ENCODE results near the gene SCN8A.

The SCN8A gene

GRCh38 chr12:51686727-51687126 is 95.7 kb downstream of the SCN8A start:
- Mint-ChIP-seq H3K4me1 (peaks cover 8% of the 10 kb centered on the region), H3K27me3 (ENCODE audit: low read depth) (peaks cover 7% of the 10 kb centered on the region)
- TF ChIP-seq, protein P1, sequence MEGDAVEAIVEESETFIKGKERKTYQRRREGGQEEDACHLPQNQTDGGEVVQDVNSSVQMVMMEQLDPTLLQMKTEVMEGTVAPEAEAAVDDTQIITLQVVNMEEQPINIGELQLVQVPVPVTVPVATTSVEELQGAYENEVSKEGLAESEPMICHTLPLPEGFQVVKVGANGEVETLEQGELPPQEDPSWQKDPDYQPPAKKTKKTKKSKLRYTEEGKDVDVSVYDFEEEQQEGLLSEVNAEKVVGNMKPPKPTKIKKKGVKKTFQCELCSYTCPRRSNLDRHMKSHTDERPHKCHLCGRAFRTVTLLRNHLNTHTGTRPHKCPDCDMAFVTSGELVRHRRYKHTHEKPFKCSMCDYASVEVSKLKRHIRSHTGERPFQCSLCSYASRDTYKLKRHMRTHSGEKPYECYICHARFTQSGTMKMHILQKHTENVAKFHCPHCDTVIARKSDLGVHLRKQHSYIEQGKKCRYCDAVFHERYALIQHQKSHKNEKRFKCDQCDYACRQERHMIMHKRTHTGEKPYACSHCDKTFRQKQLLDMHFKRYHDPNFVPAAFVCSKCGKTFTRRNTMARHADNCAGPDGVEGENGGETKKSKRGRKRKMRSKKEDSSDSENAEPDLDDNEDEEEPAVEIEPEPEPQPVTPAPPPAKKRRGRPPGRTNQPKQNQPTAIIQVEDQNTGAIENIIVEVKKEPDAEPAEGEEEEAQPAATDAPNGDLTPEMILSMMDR (IDR thresholded peaks at IDR 0.05; ENCODE audit: unreplicated experiment in 3 of 3) = no peak

GRCh38 chr12:51687177-51687576 is 96.1 kb downstream of the SCN8A start:
- TF ChIP-seq, protein P1 (IDR thresholded peaks at IDR 0.05; ENCODE audit: unreplicated experiment in 3 of 3) = no peak
- peaks cover 8% of the 10 kb centered on the region for H3K4me1 Mint-ChIP-seq
- H3K27me3 Mint-ChIP-seq (ENCODE audit: low read depth) = peaks cover 7% of the 10 kb centered on the region
- no peak overlapping the region for H3K4me3 Mint-ChIP-seq
- H3K36me3 Mint-ChIP-seq (ENCODE audit: low read depth) = no peaks in the 10 kb centered on the region
- H3K9me3 Mint-ChIP-seq = no peaks in the 10 kb centered on the region
- H3K27ac Mint-ChIP-seq = peak overlapping the region in 1 of 3 experiments; percentile 0

More at GRCh38 chr12:51686727-51687126, 95.7 kb downstream of the SCN8A start:
- H3K4me3 Mint-ChIP-seq = no peak overlapping the region
- peak overlapping the region in 1 of 3 experiments; percentile 0 for H3K27ac Mint-ChIP-seq
- H3K9me3 Mint-ChIP-seq = no peaks in the 10 kb centered on the region
- no peaks in the 10 kb centered on the region for H3K36me3 Mint-ChIP-seq (ENCODE audit: low read depth)

GRCh38 chr12:51687614-51688013 is 96.6 kb downstream of the SCN8A start:
- TF ChIP-seq, protein P1 (IDR thresholded peaks at IDR 0.05; ENCODE audit: unreplicated experiment in 3 of 3) = no peak
- Mint-ChIP-seq H3K9me3 (no peaks in the 10 kb centered on the region), H3K36me3 (ENCODE audit: low read depth) (no peaks in the 10 kb centered on the region), H3K4me1 (peaks cover 8% of the 10 kb centered on the region), H3K4me3 (no peak overlapping the region), H3K27me3 (ENCODE audit: low read depth) (peaks cover 7% of the 10 kb centered on the region), H3K27ac (no peak overlapping the region)

DNA sequence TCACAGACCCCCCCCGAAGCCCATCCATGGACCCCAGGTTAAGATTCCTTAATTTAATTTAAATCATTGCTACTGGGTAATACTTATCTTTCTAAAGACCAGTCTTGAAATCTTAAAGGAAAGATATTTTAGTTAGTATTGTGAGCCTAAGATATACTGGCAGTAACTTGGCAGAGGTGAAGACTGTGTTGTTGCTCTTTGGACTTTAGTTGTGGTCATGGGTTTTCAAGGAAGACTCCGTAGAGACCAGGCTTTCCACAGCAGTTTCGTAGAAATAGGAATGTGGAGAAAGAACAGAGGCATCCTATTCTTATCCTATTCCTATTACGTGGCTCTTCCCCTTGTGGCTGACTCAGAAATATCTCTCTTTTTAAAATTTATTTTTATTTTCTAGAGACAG is 99.0 kb downstream of the SCN8A start:
- peaks cover 8% of the 10 kb centered on the region for H3K4me1 Mint-ChIP-seq
- no peaks in the 10 kb centered on the region for H3K9me3 Mint-ChIP-seq
- H3K36me3 Mint-ChIP-seq (ENCODE audit: low read depth) = no peaks in the 10 kb centered on the region
- H3K4me3 Mint-ChIP-seq = no peak overlapping the region
- H3K27me3 Mint-ChIP-seq (ENCODE audit: low read depth) = no peaks in the 10 kb centered on the region
- TF ChIP-seq, protein P1 (IDR thresholded peaks at IDR 0.05; ENCODE audit: unreplicated experiment in 3 of 3) = no peak
- no peak overlapping the region for H3K27ac Mint-ChIP-seq

DNA sequence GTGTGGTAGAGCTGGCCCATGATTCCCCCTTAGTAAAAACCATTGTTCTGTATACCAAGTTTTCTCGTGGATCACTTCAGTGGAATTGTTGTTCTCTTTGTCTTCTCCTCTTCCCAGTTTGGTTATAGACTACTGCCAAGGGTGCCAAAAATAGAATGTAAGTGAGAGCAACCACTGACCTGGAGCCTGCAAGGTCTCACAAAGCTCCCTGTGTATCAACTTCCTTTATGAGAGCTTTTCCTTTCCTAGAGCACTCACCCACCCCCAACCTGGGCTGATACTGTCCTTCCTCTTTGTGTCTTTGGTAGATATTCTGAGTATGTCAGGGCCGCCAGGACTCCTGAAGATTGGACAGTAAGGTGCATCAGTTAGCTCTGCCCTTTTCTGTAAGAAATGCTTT is 101.0 kb downstream of the SCN8A start:
- Mint-ChIP-seq H3K9me3 (no peaks in the 10 kb centered on the region), H3K27me3 (ENCODE audit: low read depth) (no peaks in the 10 kb centered on the region), H3K36me3 (ENCODE audit: low read depth) (no peaks in the 10 kb centered on the region), H3K27ac (no peak overlapping the region), H3K4me3 (no peak overlapping the region), H3K4me1 (peaks cover 7% of the 10 kb centered on the region)
- TF ChIP-seq, protein P1 (IDR thresholded peaks at IDR 0.05; ENCODE audit: unreplicated experiment in 3 of 3) = no peak

DNA sequence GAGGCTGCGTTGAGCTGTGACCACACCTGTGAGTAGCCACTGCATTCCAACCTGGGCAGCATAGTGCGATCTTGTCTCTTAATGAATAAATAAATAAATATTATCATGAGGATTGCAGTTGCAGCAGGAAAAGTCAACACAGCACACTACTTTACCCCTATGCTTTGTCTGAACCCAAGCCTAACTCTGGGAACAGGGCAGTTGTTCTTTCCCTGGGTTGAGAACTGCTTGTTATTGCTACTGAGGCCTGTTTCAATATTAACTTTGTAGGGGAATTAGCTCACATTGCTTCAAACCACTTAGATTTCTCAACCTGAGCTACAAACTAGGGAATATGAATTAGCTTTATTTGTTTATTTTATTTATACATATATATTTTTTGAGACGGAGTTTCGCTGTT is 102.5 kb downstream of the SCN8A start:
- TF ChIP-seq, protein P1 (IDR thresholded peaks at IDR 0.05; ENCODE audit: unreplicated experiment in 3 of 3) = no peak
- H3K36me3 Mint-ChIP-seq (ENCODE audit: low read depth) = no peaks in the 10 kb centered on the region

More for the DNA sequence above, 102.5 kb downstream of the SCN8A start:
- no peaks in the 10 kb centered on the region for H3K27me3 Mint-ChIP-seq (ENCODE audit: low read depth)
- H3K9me3 Mint-ChIP-seq = no peaks in the 10 kb centered on the region
- H3K4me3 Mint-ChIP-seq = no peak overlapping the region
- no peak overlapping the region for H3K27ac Mint-ChIP-seq
- peaks cover 4% of the 10 kb centered on the region for H3K4me1 Mint-ChIP-seq
